GM18858 (cell line): ENCODE data around the gene IER3IP1.
"Not testable (repeated sequence)": the region's sequence is repeated elsewhere in the genome, so short reads cannot be mapped to it uniquely, and the experiment has no call there.

Experiments
- ATAC-seq: cut with Tn5 transposase; IDR thresholded peaks from one replicate; pipeline ENCODE4 v1.9.1; 2021; ENCODE audit not compliant: unreplicated experiment

IER3IP1 gene

DNA sequence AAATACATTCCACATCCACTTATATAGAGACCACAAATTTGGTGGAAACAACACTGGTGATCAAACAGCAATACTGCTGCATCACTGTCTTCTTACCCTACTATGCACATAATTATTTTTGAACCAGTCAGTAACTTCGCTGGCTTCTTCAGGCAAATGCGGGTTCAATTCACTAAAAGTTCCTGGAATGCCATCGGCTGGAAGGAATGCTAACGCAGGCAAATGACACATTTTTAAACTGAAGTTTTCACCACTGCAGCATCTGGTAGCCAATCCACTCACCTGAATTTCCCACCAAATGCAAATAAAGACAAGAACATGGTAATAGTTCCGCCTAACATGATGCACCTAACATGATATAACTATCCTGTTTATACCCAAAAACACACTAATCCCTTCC, 15.9 kb downstream of the IER3IP1 start:
- ATAC-seq: no peak

DNA sequence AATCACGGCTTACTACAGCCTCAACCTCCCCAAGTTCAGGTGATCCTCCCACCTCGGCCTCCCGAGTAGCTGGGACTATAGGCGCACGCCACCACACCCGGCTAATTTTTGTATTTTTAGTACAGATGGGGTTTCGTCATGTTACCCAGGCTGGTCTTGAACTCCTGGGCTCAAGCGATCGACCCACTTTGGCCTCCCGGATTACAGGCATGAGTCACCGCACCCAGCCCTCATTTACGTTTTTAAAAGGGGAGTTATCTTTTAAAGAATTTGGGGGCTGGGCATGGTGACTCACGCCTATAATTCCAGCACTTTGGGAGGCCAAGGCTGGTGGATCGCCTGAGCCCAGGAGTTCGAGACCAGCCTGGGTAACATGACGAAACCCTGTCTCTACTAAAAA, 17.8 kb downstream of the IER3IP1 start:
- not testable (repeated sequence) for ATAC-seq

DNA sequence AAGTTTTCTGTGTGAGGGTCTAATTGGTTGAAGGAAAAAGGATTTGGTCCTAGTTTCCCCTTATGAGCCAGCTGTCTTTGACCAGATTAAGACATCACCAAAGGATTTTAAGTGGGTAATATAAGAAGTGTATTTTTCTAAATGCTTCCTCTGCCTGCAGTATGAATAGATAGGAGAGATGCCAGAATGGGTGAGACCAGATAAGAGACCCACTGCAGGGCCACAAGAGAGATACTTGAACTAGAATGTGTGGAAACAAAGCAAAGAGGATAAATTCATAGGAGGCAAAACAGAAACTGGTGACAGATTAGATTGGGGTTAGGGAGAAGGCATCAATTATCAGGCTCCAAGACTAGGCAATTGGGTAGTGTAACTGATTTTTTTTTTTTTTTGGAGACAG, 24.7 kb downstream of the IER3IP1 start:
- ATAC-seq: no peak

DNA sequence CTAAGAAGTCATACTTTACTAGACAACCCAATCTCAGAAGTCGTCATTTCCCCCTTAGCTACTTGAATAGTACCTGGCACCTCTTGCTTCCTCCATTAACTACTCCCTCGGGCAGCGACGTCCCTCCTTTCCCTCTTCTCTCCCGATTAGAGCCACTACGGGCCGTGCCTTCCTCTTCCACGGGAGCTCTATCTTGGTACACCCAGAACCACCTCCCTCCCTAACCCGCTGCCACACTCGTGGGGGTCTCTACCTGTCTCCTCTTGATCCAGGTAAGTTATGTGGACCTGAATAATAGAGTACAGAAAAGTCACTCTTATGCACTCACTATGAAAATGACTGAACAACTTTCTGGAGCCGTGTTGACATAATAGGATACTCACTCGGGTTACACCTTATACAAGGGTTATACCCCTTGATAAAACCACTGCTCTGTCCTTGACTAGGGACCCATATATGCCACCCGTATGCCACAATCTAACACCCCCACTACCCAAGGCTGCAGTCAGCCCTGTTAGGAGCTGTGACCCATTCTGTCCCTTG, 25.3 kb downstream of the IER3IP1 start:
- no peak for ATAC-seq

DNA sequence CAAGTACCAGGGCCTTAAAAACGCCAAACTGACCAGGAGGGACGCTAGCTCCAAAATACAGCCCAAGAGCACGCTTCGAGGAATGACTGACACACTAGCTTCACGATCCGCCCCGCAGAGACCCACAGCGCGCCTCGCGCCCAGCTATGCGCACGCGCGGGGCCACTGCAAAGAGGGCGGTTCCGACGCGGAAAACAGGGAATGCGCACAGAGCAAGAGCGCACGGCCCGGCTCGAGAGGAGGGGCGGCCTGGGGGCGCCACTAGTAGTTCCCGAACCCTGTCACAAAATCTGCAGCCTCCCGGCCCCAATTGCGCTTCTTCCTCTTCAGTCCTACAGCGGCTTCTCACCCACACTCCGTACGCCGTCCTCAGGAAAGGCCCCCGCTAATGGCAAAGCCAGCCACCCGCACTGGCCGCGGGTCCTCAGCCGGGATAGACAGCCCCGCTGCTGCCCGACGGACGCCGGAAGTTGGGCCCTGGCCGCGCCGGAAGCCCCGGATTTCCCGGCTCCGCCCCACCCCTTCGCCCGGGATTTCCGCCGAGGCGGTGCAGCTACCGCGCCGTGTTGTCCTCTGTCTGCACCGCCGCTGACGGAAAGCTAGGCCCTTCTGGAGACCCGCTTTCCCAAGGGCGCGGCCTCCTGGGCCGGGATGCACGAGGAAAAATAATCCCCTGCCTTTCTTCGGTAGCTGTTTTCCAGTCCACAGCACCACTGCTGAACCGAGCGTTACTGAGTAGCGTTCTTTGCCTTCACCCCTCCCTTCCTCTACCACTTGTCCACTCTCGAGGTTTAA, 25.9 kb downstream of the IER3IP1 start, which contains the start of gene HDHD2:
HDHD2 (minus strand) TSS at position 472 of the 795 bp plus-strand sequence. CDS start 14,061 bp downstream, outside the sequence.
- ATAC-seq: peak; percentile 79

DNA sequence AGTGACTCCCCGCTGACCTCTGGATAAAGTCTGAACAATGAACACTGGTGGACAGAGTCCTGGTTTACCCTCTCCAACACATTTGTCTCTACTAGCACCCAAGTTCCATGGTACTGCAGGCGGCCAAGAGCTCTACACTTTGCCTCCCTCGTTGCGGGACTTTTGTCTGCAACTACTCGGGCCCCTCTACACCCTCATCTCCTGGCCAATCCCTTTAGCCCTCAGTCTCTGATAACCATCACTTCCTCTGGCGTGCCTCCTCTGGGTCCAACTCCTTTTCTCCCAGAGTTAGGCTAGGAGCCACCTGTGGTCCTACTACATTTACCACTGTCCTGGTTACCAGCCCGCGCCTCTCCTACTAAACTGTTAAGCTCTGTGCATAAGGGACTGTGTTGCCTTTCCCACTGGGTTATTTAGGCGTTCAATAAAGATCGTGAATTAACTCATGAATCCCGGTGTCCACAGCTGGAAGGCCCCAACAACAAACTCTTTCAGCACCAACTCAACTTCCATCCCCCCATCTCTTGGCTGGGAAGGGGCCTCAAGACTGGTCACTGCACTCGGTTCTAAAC, 26.6 kb downstream of the IER3IP1 start:
- ATAC-seq: no peak

DNA sequence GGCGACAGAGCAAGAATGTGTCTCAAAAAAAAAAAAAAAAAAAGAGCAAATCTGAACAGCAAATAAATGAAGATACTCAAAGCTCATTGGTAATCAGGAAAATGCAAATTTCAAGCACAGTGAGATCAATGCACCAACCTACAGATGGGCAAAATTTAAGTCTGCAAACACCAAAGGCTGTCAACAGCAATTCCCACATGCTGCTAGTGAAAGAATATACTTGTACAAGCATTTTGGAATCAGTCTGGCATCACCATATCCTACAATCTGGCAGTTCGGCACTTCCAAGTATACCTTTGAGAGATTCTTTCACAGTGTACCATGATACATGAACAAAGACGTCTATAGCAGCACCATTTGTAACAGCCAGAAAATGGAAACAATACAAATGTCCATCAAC, 30.0 kb downstream of the IER3IP1 start:
- ATAC-seq: no peak

DNA sequence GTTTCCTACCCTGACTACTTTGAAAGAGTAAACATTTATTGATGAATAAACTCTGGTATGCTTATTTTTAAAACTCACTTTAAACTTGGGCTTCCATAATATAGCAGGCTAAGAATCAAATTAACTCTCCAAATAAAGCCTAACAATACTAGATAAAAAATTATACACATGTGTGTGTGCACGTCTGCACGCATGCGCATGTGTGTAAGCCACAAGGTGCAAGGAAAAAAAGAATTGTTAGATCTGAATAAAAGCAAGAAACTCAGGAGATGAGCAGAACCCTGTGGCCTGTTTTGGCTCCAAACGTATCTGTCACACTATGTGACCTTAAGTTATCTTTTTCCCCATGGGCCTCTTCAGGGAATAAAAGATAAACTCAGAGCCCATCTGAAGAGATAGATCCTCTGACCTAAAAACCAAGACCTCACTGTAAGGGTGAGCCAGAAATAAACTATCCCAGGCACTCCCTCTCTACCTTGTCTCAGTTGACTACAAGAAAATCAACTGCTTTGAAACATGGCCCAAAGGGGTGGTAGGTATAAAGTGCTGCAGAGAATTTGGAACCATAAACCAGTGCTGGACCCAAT, 32.2 kb downstream of the IER3IP1 start:
- ATAC-seq: no peak

DNA sequence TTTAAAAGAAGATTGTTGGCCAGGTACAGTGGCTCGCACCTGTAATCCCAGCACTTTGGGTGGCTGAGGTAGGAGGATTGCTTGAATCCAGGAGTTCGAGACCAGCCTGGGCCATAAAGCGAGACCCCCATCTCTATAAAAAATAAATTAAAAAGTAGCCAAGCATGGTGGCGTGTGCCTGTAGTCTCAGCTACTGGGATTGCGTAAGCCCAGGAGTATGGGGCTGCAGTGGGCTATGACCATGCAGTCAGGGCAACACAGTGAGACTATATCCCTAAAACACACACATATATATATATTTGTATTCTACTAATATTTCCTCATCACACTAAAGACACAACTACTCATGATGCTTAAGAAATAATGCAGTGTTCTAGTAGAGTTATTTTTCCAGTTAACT, 33.0 kb downstream of the IER3IP1 start:
- ATAC-seq: no peak

DNA sequence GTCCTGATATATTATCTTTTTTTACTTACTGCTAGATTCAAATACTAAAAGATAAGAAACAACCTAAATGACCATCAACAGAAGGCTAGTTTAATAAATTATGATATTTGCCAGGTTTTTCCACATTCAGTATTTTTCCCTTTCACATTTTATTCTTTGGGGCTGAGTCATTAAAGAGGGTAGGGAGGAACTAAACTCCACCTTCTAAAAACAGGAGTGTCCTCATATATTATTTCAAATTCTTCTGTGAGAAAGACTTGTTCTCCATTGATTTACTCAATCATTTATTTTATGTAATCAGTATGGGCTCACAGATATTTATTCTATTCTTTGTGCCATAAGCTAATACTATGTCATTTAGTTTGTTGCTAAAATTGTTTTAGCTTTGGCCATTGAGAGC, 34.9 kb downstream of the IER3IP1 start:
- ATAC-seq: no peak

DNA sequence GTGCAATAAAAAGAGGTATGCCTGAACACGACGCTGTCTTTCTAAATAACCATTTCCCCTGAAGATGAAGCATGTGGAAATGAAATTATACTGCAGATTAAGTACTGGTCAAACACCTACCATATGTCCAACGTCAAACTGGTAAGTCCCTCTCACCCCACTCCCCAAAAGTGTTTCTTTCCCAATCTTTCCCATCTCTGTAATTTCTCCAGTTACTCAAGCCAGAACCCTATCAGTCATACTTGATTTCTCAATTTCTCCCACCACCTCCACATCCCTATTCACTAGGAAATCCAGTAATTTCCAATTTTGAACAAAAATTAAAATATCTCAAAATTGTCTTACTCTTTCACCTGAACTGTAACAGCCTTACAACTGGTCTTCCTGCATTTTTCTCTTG, 55.0 kb downstream of the IER3IP1 start:
- ATAC-seq: no peak

DNA sequence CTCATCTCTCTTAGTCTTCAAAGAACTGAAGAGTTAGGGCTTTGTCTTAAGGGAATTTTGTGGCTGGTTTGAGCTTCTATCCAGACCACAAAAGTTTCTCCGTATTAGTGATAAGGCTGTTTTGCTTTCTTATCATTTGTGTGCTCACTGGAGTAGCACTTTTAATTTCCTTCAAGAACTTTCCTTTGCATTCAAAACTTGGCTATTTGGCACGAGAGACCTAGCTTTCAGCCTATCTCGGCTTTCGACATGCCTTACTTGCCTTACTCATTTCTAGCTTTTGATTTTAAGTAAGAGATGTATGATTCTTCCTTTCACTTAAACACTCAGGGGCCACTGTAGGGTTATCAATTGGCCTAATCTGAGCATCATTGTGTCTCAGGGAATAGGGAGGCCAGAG, 55.7 kb downstream of the IER3IP1 start:
- peak; percentile 90 for ATAC-seq

DNA sequence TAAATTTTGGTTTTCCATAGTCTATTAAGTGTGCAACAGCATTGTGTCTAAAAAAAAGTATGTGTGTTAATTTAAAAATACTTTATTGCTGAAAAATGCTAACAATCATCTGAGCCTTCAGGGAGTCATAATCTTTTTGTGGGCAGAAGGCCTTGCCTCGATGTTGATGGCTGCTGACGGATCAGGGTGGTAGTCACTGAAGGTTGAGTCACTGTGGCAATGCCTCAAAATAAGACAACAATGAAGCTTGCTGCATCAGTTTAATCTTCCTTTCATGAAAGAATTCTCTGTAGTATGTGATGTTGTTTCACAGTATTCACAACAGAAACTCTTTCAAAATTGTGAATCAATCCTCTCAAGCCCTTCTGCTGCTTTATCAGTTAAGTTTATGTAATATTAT, 57.2 kb downstream of the IER3IP1 start:
- no peak for ATAC-seq

DNA sequence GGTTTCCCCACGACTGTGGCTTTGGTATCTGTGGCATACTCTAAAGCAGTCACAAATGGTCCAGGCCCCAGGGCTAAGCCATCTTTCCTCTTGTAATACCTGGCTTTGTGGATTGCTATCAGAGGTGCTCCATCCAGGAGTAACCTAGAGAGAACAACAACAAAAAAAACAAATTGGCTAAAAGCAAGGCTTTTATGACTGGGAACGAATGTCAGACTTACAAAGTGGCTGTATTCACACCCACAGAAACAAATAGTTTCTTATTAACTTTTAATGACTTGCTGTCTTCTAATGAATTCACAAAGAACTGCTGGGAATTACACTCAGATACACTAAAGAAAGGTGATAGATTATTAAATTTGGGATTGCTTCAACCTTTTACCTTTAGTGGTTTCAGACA, 61.0 kb downstream of the IER3IP1 start:
- no peak for ATAC-seq

DNA sequence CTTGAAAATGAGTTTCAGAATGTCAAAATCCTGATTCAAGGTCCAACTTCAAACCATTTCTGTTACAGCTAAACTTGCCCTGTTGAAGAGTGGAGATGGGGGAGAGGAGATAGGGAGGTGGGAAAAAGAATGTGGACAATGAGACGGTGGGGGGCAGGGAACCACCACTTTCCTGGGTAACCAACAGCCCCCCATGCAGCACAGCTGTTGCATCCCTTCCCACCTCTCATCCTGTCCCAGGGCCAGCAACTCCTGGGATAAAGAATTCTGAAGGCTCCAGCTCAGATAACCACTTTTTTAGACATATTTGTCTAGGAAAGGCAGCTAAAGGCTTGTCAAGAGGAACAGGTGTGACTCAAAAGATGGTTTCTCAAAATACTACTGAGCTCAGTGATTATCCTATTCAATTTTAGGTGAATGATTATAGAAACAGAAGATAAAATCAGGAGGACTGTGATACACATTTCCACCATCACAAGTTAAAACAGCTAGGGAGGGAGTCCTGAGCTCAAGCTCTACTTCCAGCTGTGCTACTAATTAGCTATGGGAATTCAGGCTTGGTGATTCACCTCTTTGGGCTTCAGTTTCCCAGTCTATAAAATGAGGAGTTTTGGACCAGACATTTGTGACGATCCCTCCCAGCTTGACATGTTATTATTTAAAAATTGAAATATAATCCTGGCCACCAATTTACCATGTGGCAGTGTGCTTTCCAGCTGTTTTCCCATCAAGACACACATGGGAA, 62.2 kb downstream of the IER3IP1 start:
- no peak for ATAC-seq

DNA sequence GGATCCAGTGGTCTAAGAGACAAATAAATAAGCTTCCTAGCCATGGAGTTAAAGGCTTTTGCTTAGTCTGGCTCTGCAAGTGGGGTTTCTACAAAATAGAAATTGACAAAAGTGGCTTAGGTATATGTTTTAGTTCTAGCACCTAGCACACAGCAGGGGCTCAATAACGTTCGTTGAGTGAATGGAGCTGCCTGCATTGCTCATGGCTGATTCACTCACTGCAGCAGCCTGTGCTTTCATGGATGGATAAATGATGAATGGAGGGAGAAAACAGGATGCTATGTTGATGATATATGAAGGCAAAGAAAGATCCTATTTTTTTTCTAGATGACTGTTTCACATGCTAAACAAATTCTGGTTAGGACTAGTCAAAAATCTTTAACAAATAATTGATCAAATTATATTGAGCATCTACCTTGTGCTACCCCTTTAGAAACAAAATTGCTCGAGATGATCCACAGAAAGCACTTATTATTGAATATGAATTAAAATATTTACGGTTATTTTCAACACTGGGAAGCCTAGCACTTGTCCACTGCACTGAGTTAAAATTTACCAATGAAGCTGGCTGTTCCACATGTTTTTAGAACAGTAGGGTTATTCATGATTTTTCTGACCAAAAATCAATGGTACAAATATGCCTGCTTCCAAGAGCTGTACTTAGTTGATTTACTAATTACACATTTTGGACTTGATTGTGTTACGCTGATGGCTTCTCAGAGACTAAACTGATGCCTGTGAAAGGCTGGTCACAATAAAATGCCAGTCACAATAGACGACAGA, 65.5 kb downstream of the IER3IP1 start:
- no peak for ATAC-seq

DNA sequence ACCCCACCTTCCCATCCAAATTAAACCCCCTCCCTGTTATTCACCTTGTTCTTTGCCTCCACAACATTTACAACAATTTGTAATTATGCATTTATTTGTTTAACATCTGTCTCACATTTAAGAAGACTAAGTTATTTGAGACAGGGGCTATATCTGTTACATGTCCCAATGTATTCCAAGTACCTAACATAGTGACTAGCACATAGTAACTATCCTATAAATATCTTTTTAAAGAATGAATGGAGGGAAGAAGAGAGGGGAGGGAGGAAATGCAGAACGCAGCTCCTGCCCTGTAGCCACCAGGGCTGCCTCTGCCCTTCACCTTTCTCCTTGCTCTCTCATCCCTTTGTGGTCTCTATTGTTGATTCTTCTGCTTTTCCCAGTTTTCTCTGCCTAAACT, 66.4 kb downstream of the IER3IP1 start:
- no peak for ATAC-seq

DNA sequence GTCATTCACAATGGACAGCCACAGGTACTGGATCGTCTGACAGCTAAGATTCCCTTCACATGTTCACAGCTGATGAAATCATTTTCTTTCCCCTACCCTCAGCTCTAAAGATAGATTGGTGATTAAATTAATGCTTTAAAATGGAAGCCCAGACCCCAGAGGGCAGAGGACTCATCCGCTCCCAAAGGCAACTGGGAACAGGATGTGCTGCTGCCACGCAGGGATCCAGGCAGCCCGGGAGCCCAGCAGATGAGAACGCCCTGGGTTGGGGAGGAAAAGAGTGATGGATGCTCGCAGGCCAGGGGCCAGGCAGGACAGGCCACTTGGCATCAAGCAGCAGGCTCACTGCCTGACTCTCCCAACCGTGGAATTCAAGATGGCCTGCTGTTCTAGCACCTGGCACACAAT, 67.2 kb downstream of the IER3IP1 start:
- no peak for ATAC-seq

DNA sequence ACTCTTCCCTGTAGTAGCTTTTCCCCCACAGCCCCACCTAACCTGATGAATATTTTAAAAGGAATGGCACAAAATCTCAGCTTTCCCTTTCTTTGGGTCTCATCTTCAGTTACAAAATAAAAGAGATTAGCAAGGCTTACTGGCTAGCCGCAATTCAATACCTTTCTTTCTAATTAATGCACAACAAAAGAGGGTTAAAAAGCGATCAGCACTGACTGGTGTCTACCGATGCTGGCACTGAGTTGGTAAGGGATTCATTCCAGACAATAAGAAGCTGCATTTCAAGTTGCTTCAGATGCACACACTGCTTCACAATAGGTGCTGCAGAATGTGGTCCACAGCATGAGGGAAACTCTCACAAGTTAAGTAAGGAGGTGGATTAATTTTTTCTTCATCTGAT, 67.8 kb downstream of the IER3IP1 start:
- no peak for ATAC-seq
